Peyer's patch (tissue), 4 donors: Measurements from ENCODE around the gene STX12.

Source experiments
- POLR2A ChIP-seq, 2 donors: fragments of 450-650 bp; IDR thresholded peaks; one replicate each; pipeline ENCODE4 v1.5.1; 2017; ENCODE audit warnings: antibody characterized with exemption in 2 of 2, mild to moderate bottlenecking in 2 of 2, moderate library complexity in 2 of 2
- TF ChIP-seq, protein P1 (sequence below), 6 experiments: fragments of 450-650 bp in 4 of 6; fragments of 200-600 bp in 2 of 6; sonication (generic) in 1 of 6; IDR thresholded peaks; one replicate each; pipeline ENCODE4 v1.5.1; 2017 to 2019; ENCODE audit warnings: antibody characterized with exemption in 6 of 6, mild to moderate bottlenecking in 3 of 6, moderate library complexity in 1 of 6

DNA sequence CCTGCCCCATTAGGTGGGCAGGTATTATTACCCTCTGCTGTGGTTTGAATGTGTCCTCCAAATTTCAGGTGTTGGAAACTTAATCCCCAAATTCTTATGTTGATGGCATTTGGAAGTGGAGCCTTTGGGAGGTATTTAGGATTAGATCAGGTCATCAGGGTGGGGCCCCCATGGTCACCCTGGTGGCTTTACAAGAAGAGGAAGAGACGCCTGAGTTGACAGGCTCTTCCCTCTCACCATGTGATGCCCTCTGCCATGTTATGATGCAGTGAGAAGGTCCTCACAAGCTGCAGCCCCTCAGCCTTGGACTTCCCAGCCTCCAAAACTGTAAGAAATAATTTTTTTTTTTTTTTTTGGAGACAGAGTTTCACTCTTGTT lies 90.5 kb downstream of the STX12 start:
- TF ChIP-seq, protein P1, sequence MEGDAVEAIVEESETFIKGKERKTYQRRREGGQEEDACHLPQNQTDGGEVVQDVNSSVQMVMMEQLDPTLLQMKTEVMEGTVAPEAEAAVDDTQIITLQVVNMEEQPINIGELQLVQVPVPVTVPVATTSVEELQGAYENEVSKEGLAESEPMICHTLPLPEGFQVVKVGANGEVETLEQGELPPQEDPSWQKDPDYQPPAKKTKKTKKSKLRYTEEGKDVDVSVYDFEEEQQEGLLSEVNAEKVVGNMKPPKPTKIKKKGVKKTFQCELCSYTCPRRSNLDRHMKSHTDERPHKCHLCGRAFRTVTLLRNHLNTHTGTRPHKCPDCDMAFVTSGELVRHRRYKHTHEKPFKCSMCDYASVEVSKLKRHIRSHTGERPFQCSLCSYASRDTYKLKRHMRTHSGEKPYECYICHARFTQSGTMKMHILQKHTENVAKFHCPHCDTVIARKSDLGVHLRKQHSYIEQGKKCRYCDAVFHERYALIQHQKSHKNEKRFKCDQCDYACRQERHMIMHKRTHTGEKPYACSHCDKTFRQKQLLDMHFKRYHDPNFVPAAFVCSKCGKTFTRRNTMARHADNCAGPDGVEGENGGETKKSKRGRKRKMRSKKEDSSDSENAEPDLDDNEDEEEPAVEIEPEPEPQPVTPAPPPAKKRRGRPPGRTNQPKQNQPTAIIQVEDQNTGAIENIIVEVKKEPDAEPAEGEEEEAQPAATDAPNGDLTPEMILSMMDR (IDR thresholded peaks at IDR 0.05) = no peak
- no peak for TF ChIP-seq POLR2A (IDR thresholded peaks at IDR 0.05)
